Sigmoid colon (tissue), 4 donors: Measurements from ENCODE around the gene GPR108.
A peak's percentile ranks its signal among the peaks of the same experiment; 100 is the strongest.

Experiments
- POLR2A ChIP-seq, 2 donors: fragments of 450-650 bp; IDR thresholded peaks; one replicate each; pipeline ENCODE4 v1.6.1; 2016; ENCODE audit warnings: antibody characterized with exemption in 2 of 2, mild to moderate bottlenecking in 2 of 2, moderate library complexity in 2 of 2
- POLR2AphosphoS5 ChIP-seq, 4 donors: sonication (generic); formaldehyde crosslinking; IDR thresholded peaks; one replicate each; pipeline ENCODE4 v1.6.1; 2017; ENCODE audit warnings: antibody characterized with exemption in 4 of 4
- TF ChIP-seq, protein P1 (sequence below), 4 experiments: fragments of 450-650 bp in 3 of 4; fragments of 200-600 bp in 1 of 4; IDR thresholded peaks; one replicate each; pipeline ENCODE4 v1.5.1; 2016 to 2019; ENCODE audit warnings: antibody characterized with exemption in 4 of 4, mild to moderate bottlenecking in 3 of 4, moderate library complexity in 2 of 4

- TF ChIP-seq POLR2A (IDR thresholded peaks at IDR 0.05) = no peak
- TF ChIP-seq, protein P1, sequence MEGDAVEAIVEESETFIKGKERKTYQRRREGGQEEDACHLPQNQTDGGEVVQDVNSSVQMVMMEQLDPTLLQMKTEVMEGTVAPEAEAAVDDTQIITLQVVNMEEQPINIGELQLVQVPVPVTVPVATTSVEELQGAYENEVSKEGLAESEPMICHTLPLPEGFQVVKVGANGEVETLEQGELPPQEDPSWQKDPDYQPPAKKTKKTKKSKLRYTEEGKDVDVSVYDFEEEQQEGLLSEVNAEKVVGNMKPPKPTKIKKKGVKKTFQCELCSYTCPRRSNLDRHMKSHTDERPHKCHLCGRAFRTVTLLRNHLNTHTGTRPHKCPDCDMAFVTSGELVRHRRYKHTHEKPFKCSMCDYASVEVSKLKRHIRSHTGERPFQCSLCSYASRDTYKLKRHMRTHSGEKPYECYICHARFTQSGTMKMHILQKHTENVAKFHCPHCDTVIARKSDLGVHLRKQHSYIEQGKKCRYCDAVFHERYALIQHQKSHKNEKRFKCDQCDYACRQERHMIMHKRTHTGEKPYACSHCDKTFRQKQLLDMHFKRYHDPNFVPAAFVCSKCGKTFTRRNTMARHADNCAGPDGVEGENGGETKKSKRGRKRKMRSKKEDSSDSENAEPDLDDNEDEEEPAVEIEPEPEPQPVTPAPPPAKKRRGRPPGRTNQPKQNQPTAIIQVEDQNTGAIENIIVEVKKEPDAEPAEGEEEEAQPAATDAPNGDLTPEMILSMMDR (IDR thresholded peaks at IDR 0.05) = peak in 1 of 4 experiments; percentile 8
- no peak for TF ChIP-seq POLR2AphosphoS5 (IDR thresholded peaks at IDR 0.05)
These were observed 1.5 kb upstream of the GPR108 start for GRCh38 chr19:6738787-6739389.
